ENCODE results near the gene ZFYVE1.

The ZFYVE1 gene

DNA sequence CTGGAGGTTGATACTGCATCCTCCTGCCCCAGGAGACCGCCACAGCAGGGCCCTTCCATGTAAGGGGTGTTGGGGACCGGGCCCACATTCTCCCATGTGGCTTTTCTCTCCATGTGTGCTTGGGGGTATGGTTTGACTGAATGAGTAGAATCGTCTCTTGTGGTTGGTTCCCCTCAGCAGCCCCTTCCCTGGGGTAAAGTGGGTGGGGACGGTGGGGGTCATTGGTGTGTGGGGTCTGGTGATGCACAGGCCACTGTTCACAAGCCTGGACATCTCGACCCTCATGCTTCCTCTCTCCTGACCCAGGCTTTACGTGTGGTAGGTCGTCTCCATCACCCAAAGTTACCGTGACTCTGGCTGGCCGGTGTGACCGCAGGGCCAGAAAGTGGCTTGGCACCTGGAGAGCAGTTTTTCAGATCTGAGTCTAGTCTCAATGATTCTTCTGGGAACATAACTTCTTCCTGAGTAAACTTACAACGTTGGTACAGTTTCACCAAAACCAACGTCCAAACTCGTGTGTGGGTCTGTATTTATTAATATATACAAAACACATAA lies 83.0 kb downstream of the ZFYVE1 start:
- TF ChIP-seq POLR2AphosphoS5 (IDR thresholded peaks at IDR 0.05; ENCODE audit: borderline replicate concordance, low read depth, low read length) (no peak), EZH2 (IDR thresholded peaks at IDR 0.05) (no peak), FOXP2 (optimal IDR thresholded peaks at IDR 0.05; ENCODE audit: control extremely low read depth, extremely low read length, insufficient read depth) (no peak)
- no peak for DNase-seq (ENCODE audit: low read depth, low spot score)
- no peaks in the 10 kb centered on the region for H3K9me3 ChIP-seq (ENCODE audit: low read depth, low read length)
- H3K27ac ChIP-seq, result no peak overlapping the region
- H3K4me3 ChIP-seq, result no peak overlapping the region
- H3K9ac ChIP-seq (ENCODE audit: insufficient read length), result no peak overlapping the region
- H3K36me3 ChIP-seq (ENCODE audit: insufficient read depth, low read length), result peaks cover 48% of the 10 kb centered on the region; the same call in 1 of the 2 replicates

DNA sequence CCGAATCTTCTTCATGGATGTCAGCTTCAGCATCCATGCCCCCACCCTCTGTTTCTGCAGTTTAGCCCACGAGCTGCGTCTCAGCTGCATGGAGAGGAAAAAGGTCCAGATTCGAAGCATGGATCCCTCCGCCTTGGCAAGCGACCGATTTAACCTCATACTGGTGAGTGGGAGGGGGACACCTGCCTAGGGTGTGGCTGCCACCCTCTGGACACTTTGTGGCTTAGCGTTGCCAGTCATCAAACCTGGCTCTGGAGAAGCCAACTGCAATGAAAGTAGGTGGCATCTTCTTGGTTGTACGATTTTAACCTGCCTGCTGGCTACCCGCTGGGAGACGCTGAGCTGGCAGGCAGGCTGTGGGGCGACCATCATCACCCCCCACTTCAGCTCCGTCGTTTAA lies 84.0 kb downstream of the ZFYVE1 start:
- DNase-seq (ENCODE audit: low read depth, low spot score), result no peak
- no peak overlapping the region for H3K27ac ChIP-seq
- no peaks in the 10 kb centered on the region for H3K9me3 ChIP-seq (ENCODE audit: low read depth, low read length)

DNA sequence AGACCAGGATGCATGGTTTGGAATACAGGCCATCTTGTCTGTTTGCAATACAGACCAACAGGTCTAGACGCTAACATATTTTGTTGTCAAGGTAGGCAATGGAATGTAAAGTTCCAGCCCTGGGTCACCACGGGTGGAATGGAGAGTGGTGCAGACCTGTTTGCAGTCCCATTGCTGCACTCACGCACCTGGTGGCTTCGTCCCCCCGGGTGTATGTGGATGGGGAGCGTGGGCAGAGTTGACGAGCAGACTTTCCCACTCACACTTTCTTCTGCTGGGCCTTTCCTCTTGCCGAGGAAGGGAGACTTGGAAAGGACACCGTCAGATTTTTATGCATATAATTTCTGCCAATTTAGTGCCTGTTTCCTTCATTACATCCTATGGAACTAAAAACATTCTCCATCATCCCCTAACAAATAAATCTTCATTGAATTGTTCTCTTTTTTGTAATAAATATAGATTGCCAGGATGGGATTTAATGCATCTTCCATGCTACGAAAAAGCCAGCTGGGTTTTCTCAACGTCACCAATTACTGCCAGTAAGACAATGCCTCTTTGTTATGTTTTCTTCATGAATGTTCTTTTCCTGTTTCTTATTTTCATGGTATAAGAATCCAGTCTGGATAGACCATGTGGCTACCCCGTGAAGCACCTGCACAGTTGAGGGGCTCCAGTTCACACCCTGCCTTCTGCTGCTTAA lies 85.5 kb downstream of the ZFYVE1 start:
- DNase-seq (ENCODE audit: low read depth, low spot score), result no peak
- peaks cover 49% of the 10 kb centered on the region; the same call in 1 of the 2 replicates for H3K36me3 ChIP-seq (ENCODE audit: insufficient read depth, low read length)
- no peak overlapping the region for H3K27ac ChIP-seq
- no peak overlapping the region for H3K4me3 ChIP-seq
- H3K9ac ChIP-seq (ENCODE audit: insufficient read length), result no peak overlapping the region
- no peak for TF ChIP-seq FOXP2 (optimal IDR thresholded peaks at IDR 0.05; ENCODE audit: control extremely low read depth, extremely low read length, insufficient read depth)
- TF ChIP-seq POLR2AphosphoS5 (IDR thresholded peaks at IDR 0.05; ENCODE audit: borderline replicate concordance, low read depth, low read length), result no peak
- no peak for TF ChIP-seq EZH2 (IDR thresholded peaks at IDR 0.05)
- no peaks in the 10 kb centered on the region for H3K9me3 ChIP-seq (ENCODE audit: low read depth, low read length)

More for the DNA sequence above, 84.0 kb downstream of the ZFYVE1 start:
- TF ChIP-seq POLR2AphosphoS5 (IDR thresholded peaks at IDR 0.05; ENCODE audit: borderline replicate concordance, low read depth, low read length), result no peak
- TF ChIP-seq FOXP2 (optimal IDR thresholded peaks at IDR 0.05; ENCODE audit: control extremely low read depth, extremely low read length, insufficient read depth), result no peak
- TF ChIP-seq EZH2 (IDR thresholded peaks at IDR 0.05), result no peak
- H3K36me3 ChIP-seq (ENCODE audit: insufficient read depth, low read length), result peaks cover 55% of the 10 kb centered on the region; the same call in 1 of the 2 replicates
- H3K9ac ChIP-seq (ENCODE audit: insufficient read length), result no peak overlapping the region
- no peak overlapping the region for H3K4me3 ChIP-seq

DNA sequence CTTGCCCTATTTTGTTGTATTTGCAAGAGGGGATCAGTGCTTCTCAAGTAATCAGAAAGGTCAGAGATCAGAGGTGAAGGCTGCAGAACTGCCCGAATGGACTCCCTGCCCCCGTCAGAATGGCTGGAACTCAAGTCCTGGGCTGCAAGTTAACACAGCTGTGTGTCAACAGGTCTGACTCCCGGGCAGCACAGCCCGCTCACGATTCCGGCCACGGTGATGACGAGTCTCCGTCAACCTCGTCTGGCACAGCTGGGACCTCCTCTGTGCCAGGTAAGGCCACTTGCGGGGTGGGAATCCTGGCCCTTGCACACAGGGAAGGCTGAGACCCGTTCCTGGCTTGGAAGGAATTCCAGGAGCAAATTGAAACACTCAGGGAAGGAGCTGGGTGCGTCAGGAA lies 87.3 kb downstream of the ZFYVE1 start:
- H3K4me3 ChIP-seq, result no peak overlapping the region
- no peak for DNase-seq (ENCODE audit: low read depth, low spot score)
- no peak overlapping the region for H3K27ac ChIP-seq
- TF ChIP-seq EZH2 (IDR thresholded peaks at IDR 0.05), result no peak
- no peak for TF ChIP-seq FOXP2 (optimal IDR thresholded peaks at IDR 0.05; ENCODE audit: control extremely low read depth, extremely low read length, insufficient read depth)
- TF ChIP-seq POLR2AphosphoS5 (IDR thresholded peaks at IDR 0.05; ENCODE audit: borderline replicate concordance, low read depth, low read length), result no peak
- H3K36me3 ChIP-seq (ENCODE audit: insufficient read depth, low read length), result peaks cover 48% of the 10 kb centered on the region; the same call in 1 of the 2 replicates
- H3K9ac ChIP-seq (ENCODE audit: insufficient read length), result no peak overlapping the region
- no peaks in the 10 kb centered on the region for H3K9me3 ChIP-seq (ENCODE audit: low read depth, low read length)

DNA sequence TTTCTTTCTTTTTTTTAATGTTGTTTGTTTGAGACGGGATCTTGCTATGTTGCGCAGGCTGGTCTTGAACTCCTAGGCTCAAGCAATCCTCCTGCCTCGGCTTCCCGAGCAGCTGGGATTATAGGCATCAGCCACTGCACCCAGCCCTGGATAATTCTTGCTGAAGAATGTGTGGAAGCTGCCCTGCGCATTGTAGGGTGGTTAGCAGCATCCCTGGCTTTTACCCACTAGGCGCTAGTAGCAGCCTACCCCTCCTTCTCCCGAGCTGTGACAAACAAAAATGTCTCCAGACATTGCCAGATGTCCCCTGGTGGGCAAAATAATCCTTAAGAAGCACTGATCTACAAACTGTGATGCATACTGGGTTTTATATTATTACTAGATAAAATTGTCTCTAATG lies 94.0 kb downstream of the ZFYVE1 start:
- Histone ChIP-seq H3K9me3 (ENCODE audit: low read depth, low read length) (no peaks in the 10 kb centered on the region), H3K9ac (ENCODE audit: insufficient read length) (no peak overlapping the region), H3K27ac (no peak overlapping the region), H3K4me3 (no peak overlapping the region), H3K36me3 (ENCODE audit: insufficient read depth, low read length) (peaks cover 3% of the 10 kb centered on the region; the same call in 1 of the 2 replicates)
- no peak for DNase-seq (ENCODE audit: low read depth, low spot score)
- TF ChIP-seq FOXP2 (optimal IDR thresholded peaks at IDR 0.05; ENCODE audit: control extremely low read depth, extremely low read length, insufficient read depth) (no peak), EZH2 (IDR thresholded peaks at IDR 0.05) (no peak), POLR2AphosphoS5 (IDR thresholded peaks at IDR 0.05; ENCODE audit: borderline replicate concordance, low read depth, low read length) (no peak)

DNA sequence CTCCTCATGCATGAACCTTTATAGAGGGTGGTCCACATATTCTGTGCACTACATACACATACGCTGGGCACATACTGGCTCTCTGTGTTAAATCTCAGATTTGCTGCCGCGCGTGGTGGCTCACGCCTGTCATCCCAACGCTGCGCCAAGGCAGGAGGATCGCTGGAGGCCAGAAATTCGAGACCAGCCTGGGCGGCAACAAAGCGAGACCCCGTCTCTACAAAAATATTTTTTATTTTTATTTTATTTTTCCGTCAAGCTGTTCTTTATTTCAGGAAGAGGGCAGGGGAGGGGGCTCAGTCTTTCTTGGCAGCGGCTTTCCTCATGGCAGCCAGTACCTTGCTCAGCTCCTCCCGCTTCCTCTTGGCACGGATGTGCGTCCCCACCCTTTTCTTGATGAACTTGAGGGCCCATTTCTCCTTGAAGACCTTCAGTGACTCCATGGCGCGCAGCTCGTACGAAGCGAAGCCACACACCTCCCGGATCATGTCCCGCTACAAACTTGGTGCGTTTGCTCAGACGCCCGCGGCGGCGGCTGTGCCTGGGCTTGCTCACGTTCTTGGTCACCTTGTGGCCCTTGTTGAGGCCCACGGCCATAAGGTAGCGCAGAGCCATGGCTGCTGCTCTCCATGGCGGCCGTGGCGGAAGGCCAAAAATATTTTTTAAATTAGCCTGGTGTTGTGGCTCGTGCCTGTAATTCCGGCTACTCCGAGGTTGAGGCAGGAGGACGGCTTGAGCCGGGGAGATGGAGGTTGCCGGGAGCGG lies 97.4 kb downstream of the ZFYVE1 start:
- no peak overlapping the region for H3K27ac ChIP-seq

DNA sequence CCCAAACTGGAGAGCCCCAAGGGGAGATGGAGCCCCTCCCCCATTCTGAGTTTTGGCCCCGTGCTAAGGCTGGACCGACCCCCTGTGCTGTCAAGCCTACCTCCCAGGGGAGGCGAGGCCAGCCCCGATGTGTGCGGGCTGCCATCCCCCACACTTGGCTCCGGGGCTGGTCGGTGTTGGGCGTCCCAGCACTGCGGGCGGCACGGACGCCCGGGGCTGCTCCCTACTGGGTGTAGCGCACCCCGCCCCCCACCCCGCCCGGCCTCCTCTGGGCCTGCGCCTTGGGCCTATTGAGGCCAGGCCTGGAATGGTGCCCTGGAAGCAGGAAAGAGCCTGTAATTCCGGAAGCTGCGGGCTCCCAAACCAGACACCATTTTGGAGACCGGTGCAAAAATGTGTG lies 98.0 kb downstream of the ZFYVE1 start:
- peaks cover 2% of the 10 kb centered on the region; the same call in 1 of the 2 replicates for H3K36me3 ChIP-seq (ENCODE audit: insufficient read depth, low read length)
- no peaks in the 10 kb centered on the region for H3K9me3 ChIP-seq (ENCODE audit: low read depth, low read length)
- no peak overlapping the region for H3K4me3 ChIP-seq
- DNase-seq (ENCODE audit: low read depth, low spot score), result no peak
- H3K9ac ChIP-seq (ENCODE audit: insufficient read length), result no peak overlapping the region
- H3K27ac ChIP-seq, result no peak overlapping the region
- TF ChIP-seq EZH2 (IDR thresholded peaks at IDR 0.05), result no peak
- TF ChIP-seq FOXP2 (optimal IDR thresholded peaks at IDR 0.05; ENCODE audit: control extremely low read depth, extremely low read length, insufficient read depth), result no peak
- no peak for TF ChIP-seq POLR2AphosphoS5 (IDR thresholded peaks at IDR 0.05; ENCODE audit: borderline replicate concordance, low read depth, low read length)

More for the DNA sequence above, 97.4 kb downstream of the ZFYVE1 start:
- no peak for TF ChIP-seq POLR2AphosphoS5 (IDR thresholded peaks at IDR 0.05; ENCODE audit: borderline replicate concordance, low read depth, low read length)
- no peak for TF ChIP-seq FOXP2 (optimal IDR thresholded peaks at IDR 0.05; ENCODE audit: control extremely low read depth, extremely low read length, insufficient read depth)
- no peak for TF ChIP-seq EZH2 (IDR thresholded peaks at IDR 0.05)
- Histone ChIP-seq H3K9ac (ENCODE audit: insufficient read length) (no peak overlapping the region), H3K36me3 (ENCODE audit: insufficient read depth, low read length) (peaks cover 2% of the 10 kb centered on the region; the same call in 1 of the 2 replicates), H3K9me3 (ENCODE audit: low read depth, low read length) (no peaks in the 10 kb centered on the region), H3K4me3 (no peak overlapping the region)
- no peak for DNase-seq (ENCODE audit: low read depth, low spot score)
